Neural progenitor cell (in vitro differentiated cells): Measurements from ENCODE around the gene TEX54. TPM values are rescaled to one million over a fixed set of nuclear protein-coding genes. Genes with fewer than 3 reads are reported as not detected.

Source experiments
- DNase-seq: peaks from one replicate; pipeline ENCODE4 v3.0.0-alpha.2; 2016; ENCODE audit warnings: low spot score
- H2AFZ ChIP-seq: fragments of 200-600 bp; sonication (generic); replicated peaks from 2 replicates; pipeline ENCODE4 v1.6.1; 2016; ENCODE audit warnings: antibody characterized with exemption
- H3F3A ChIP-seq: fragments of 200-600 bp; sonication (generic); 2 replicates; pipeline ENCODE4 v1.6.1; 2016; ENCODE audit warnings: antibody characterized with exemption, low read depth
- H3K27ac ChIP-seq: fragments of 200-600 bp; sonication (generic); 2 replicates; pipeline ENCODE4 v1.5.1; 2016; ENCODE audit warnings: mild to moderate bottlenecking
- H3K27me3 ChIP-seq: fragments of 200-600 bp; sonication (generic); 2 replicates; pipeline ENCODE4 v1.6.1; 2016; ENCODE audit warnings: mild to moderate bottlenecking, moderate library complexity
- H3K36me3 ChIP-seq: fragments of 200-600 bp; sonication (generic); 2 replicates; pipeline ENCODE4 v1.5.1; 2016
- H3K4me1 ChIP-seq: fragments of 200-600 bp; sonication (generic); 2 replicates; pipeline ENCODE4 v1.6.1; 2016; ENCODE audit warnings: mixed run types
- H3K4me2 ChIP-seq: fragments of 200-600 bp; sonication (generic); 2 replicates; pipeline ENCODE4 v1.6.1; 2016
- H3K4me3 ChIP-seq: fragments of 200-600 bp; sonication (generic); 2 replicates; pipeline ENCODE4 v1.5.1; 2016
- H3K79me2 ChIP-seq: fragments of 200-600 bp; sonication (generic); 2 replicates; pipeline ENCODE4 v1.6.1; 2016; ENCODE audit warnings: low read depth
- H3K9ac ChIP-seq: fragments of 200-600 bp; sonication (generic); 2 replicates; pipeline ENCODE4 v1.6.1; 2016
- H3K9me3 ChIP-seq: fragments of 200-600 bp; sonication (generic); 2 replicates; pipeline ENCODE4 v1.5.1; 2016; ENCODE audit warnings: low read depth
- H4K20me1 ChIP-seq: fragments of 200-600 bp; sonication (generic); 2 replicates; pipeline ENCODE4 v1.6.1; 2016; ENCODE audit warnings: low read depth
- H3K27ac Mint-ChIP-seq: 3 replicates; pipeline ENCODE4 v1.8.0; 2021; ENCODE audit warnings: mixed read lengths
- H3K27me3 Mint-ChIP-seq: 2 replicates; pipeline ENCODE4 v1.8.0; 2022; ENCODE audit warnings: low read depth, mild to moderate bottlenecking, inconsistent platforms, moderate library complexity, mixed read lengths; ENCODE audit not compliant: insufficient read depth
- H3K36me3 Mint-ChIP-seq: 3 replicates; pipeline ENCODE4 v1.8.0; 2021; ENCODE audit warnings: mixed read lengths
- H3K4me1 Mint-ChIP-seq: 3 replicates; pipeline ENCODE4 v1.8.0; 2021; ENCODE audit warnings: mixed read lengths
- H3K4me3 Mint-ChIP-seq: 3 replicates; pipeline ENCODE4 v1.8.0; 2021; ENCODE audit warnings: mild to moderate bottlenecking, moderate library complexity, mixed read lengths
- H3K9me3 Mint-ChIP-seq: 3 replicates; pipeline ENCODE4 v1.8.0; 2020; ENCODE audit warnings: mixed read lengths
- EZH2 ChIP-seq: fragments of 200-600 bp; sonication (generic); IDR thresholded peaks from 2 replicates; pipeline ENCODE4 v1.6.1; 2017; ENCODE audit warnings: antibody characterized with exemption, mild to moderate bottlenecking, moderate library complexity
- EZH2phosphoT487 ChIP-seq: fragments of 200-600 bp; sonication (generic); IDR thresholded peaks from 2 replicates; pipeline ENCODE4 v1.6.1; 2017; ENCODE audit warnings: antibody characterized with exemption
- total RNA-seq: library from RNA; depleted of rRNA; stranded (reverse); fragments of >200 nt; gene quantifications from 2 replicates; pipeline ENCODE4 v1.2.3, GENCODE V29; 2015; ENCODE audit warnings: low replicate concordance
- TF ChIP-seq, protein P1 (sequence below): fragments of 200-600 bp; sonication (generic); IDR thresholded peaks from 2 replicates; pipeline ENCODE4 v1.5.1; 2017; ENCODE audit warnings: antibody characterized with exemption, mild to moderate bottlenecking

Gene TEX54
- total RNA-seq, 1 donor from 2014 or later = not detected

DNA sequence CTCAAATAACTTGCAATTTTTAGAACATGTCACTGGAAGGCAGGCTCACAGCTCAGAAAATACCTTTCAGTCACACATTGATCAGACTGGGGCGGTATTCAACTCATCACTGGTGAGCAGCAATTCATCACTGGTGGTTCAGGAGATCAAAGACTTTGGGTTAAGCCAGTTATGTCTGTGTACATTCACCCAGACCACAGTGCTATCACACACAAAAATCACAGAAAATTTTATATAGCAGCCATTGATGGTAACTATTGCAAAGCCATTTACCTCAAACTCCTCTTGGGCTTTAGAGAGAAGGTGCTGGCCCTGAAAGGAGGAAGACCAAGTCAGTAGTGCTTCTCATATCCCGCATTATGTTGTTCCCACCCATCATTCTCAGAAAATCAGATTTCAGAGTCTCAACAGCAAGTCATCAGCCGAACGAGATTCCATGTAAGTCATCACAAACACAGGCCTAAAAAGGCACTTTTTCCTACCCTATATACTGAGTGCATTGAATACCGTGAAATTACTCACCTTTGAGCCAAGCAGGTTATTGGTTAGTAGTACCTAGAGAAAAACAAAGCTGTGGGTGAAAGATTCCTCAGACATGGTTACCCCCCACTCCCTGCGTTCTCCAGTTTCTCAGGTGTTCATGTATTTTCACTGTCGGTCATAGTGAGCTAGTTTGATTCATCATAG is 20.8 kb upstream of the TEX54 start:
- Histone ChIP-seq H3K4me2 (peak overlapping the region; percentile 89), H3K9ac (peak overlapping the region; percentile 95), H2AFZ (no peak overlapping the region), H3K4me3 (peak overlapping the region; percentile 87), H3K4me1 (peaks cover 26% of the 10 kb centered on the region), H3F3A (peaks cover 72% of the 10 kb centered on the region), H4K20me1 (peaks cover 53% of the 10 kb centered on the region), H3K27ac (peak overlapping the region; percentile 70), H3K9me3 (no peaks in the 10 kb centered on the region), H3K36me3 (peaks cover 33% of the 10 kb centered on the region), H3K79me2 (peaks cover 66% of the 10 kb centered on the region), H3K27me3 (no peaks in the 10 kb centered on the region)
- Mint-ChIP-seq H3K9me3 (no peaks in the 10 kb centered on the region), H3K36me3 (peaks cover 37% of the 10 kb centered on the region), H3K4me1 (peaks cover 46% of the 10 kb centered on the region), H3K27me3 (peaks cover 7% of the 10 kb centered on the region), H3K27ac (no peak overlapping the region), H3K4me3 (peak overlapping the region; percentile 99)
- TF ChIP-seq EZH2phosphoT487 (no peak), EZH2 (no peak)
- TF ChIP-seq, protein P1, sequence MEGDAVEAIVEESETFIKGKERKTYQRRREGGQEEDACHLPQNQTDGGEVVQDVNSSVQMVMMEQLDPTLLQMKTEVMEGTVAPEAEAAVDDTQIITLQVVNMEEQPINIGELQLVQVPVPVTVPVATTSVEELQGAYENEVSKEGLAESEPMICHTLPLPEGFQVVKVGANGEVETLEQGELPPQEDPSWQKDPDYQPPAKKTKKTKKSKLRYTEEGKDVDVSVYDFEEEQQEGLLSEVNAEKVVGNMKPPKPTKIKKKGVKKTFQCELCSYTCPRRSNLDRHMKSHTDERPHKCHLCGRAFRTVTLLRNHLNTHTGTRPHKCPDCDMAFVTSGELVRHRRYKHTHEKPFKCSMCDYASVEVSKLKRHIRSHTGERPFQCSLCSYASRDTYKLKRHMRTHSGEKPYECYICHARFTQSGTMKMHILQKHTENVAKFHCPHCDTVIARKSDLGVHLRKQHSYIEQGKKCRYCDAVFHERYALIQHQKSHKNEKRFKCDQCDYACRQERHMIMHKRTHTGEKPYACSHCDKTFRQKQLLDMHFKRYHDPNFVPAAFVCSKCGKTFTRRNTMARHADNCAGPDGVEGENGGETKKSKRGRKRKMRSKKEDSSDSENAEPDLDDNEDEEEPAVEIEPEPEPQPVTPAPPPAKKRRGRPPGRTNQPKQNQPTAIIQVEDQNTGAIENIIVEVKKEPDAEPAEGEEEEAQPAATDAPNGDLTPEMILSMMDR = no peak
- no peak for DNase-seq

DNA sequence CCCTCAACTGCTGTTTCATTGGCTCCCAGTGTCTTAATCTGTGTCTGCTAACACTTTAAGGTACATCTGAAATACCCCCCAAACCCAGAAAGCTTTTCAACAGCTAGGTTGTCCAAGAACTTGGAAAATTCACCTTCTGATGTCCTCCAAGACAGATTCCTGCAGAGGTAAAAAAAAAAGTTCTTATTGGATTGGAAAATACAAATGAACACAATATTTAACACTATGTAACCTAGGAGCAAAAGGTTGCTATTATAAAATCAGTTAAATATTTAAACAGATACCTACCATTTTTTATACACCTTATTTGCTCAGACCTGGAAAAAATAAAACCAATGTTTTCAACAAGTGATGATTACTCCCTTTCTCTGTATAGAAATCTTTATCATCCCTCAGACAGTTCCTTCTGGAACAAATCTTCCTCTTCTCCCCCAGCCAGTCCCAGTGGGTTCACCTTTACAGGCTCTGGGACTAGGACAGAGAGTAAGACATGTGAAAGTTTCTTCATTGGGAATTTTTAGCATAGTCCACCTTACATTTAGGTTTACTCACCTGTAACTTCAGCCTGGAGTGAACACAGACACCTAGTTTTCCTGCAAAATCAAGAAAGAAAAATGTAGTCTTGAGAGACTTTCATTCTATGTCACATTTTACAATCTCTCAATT is 20.0 kb upstream of the TEX54 start:
- Histone ChIP-seq H3K27ac (peak overlapping the region; percentile 70), H3K9ac (no peak overlapping the region), H3K4me3 (peak overlapping the region; percentile 87), H3K4me2 (peak overlapping the region; percentile 89), H3K79me2 (peaks cover 58% of the 10 kb centered on the region), H3K4me1 (peaks cover 22% of the 10 kb centered on the region), H3K9me3 (no peaks in the 10 kb centered on the region), H3K27me3 (no peaks in the 10 kb centered on the region), H2AFZ (no peak overlapping the region), H3F3A (peaks cover 70% of the 10 kb centered on the region), H4K20me1 (peaks cover 53% of the 10 kb centered on the region), H3K36me3 (peaks cover 33% of the 10 kb centered on the region)
- no peak for DNase-seq
- no peak for TF ChIP-seq EZH2phosphoT487
- Mint-ChIP-seq H3K4me3 (peak overlapping the region; percentile 99), H3K27me3 (peaks cover 7% of the 10 kb centered on the region), H3K27ac (no peak overlapping the region), H3K9me3 (no peaks in the 10 kb centered on the region), H3K4me1 (peaks cover 38% of the 10 kb centered on the region), H3K36me3 (peaks cover 37% of the 10 kb centered on the region)

DNA sequence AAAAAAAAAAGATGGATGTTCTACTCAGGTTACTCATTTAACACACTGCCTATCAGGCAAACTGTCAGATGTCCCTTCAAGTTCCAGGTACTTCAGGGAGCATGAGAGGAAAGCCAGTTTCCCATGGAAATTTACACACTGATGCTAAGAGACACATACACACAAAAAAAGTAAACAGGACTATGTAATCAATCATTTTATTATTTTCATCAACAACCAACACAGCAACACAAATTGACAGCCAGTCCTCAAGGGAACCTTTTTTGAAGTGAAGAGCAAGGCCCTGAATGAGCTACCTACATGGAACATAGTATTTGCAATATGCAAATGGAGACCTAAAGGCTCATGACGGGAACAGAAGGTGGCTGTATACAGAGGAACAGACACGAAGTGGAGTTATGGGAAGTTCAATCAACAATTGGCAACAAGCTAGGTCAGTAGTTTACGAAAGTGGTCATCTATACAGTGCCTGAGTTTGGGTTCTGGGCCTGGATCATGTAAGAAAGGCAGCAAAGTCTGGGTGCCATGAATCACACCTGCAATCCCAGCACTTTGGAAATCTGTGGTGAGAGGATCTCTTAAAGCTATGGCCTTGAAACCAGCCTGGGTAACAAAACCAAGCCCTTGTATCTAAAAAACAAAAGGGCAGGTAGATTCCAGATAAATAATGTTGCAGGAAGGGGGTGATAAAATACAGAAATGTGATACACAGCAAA is 19.3 kb upstream of the TEX54 start:
- H3K4me3 Mint-ChIP-seq = peak overlapping the region; percentile 70
- Histone ChIP-seq H3K9ac (no peak overlapping the region), H3K79me2 (peaks cover 51% of the 10 kb centered on the region), H3K27me3 (no peaks in the 10 kb centered on the region), H3K9me3 (no peaks in the 10 kb centered on the region), H3K36me3 (peaks cover 33% of the 10 kb centered on the region), H3K4me2 (peak overlapping the region; percentile 89), H3K4me1 (peaks cover 16% of the 10 kb centered on the region), H3K27ac (peak overlapping the region; percentile 70), H3K4me3 (peak overlapping the region; percentile 87), H3F3A (peaks cover 69% of the 10 kb centered on the region), H4K20me1 (peaks cover 53% of the 10 kb centered on the region), H2AFZ (no peak overlapping the region)
- peaks cover 37% of the 10 kb centered on the region for H3K4me1 Mint-ChIP-seq
- TF ChIP-seq EZH2 (no peak), EZH2phosphoT487 (no peak)
- TF ChIP-seq, protein P1 = no peak
- DNase-seq = no peak
- H3K27me3 Mint-ChIP-seq = peaks cover 7% of the 10 kb centered on the region
- H3K36me3 Mint-ChIP-seq = peaks cover 39% of the 10 kb centered on the region
- peaks cover 2% of the 10 kb centered on the region for H3K9me3 Mint-ChIP-seq
- H3K27ac Mint-ChIP-seq = peak overlapping the region; percentile 9
